Tongue (tissue), 2 donors: ENCODE results near the gene PLXDC2. TPM values are rescaled to one million over a fixed set of nuclear protein-coding genes. Genes with fewer than 3 reads are reported as not detected.
"Not testable (repeated sequence)": the region's sequence is repeated elsewhere in the genome, so short reads cannot be mapped to it uniquely, and the experiment has no call there.

Experiments
- DNase-seq: peaks from one replicate; pipeline ENCODE4 v3.0.0-alpha.2; 2015
- total RNA-seq: library from RNA; depleted of rRNA; stranded (reverse); fragments of >200 nt; gene quantifications from one replicate; pipeline ENCODE4 v1.2.3, GENCODE V29; 2014

The PLXDC2 gene
- 54.1 TPM for total RNA-seq

GRCh38 chr10:19816411-19817230, at the start of gene PLXDC2:
PLXDC2 (plus strand) TSS chr10:19816432.
- peak; percentile 63 for DNase-seq

- no peak for DNase-seq
These were observed 48.4 kb upstream of the PLXDC2 start for GRCh38 chr10:19767876-19768275.

- not testable (repeated sequence) for DNase-seq
These were observed 46.4 kb upstream of the PLXDC2 start for GRCh38 chr10:19769826-19770225.

GRCh38 chr10:19772972-19773371, 43.3 kb upstream of the PLXDC2 start:
- DNase-seq = no peak

GRCh38 chr10:19775296-19775695, 40.9 kb upstream of the PLXDC2 start:
- no peak for DNase-seq

GRCh38 chr10:19777806-19778205, 38.4 kb upstream of the PLXDC2 start:
- DNase-seq = no peak

- DNase-seq = no peak
These were observed 37.2 kb upstream of the PLXDC2 start for GRCh38 chr10:19778996-19779395.

- DNase-seq = no peak
These were observed 33.7 kb upstream of the PLXDC2 start for GRCh38 chr10:19782430-19783089.

- DNase-seq = no peak
These were observed 32.5 kb upstream of the PLXDC2 start for GRCh38 chr10:19783721-19784120.

- DNase-seq = no peak
These were observed 30.9 kb upstream of the PLXDC2 start for GRCh38 chr10:19785366-19785765.

GRCh38 chr10:19788075-19788686, 28.1 kb upstream of the PLXDC2 start:
- peak; percentile 54 for DNase-seq

GRCh38 chr10:19788902-19789301, 27.3 kb upstream of the PLXDC2 start:
- DNase-seq = no peak

GRCh38 chr10:19789607-19790006, 26.6 kb upstream of the PLXDC2 start:
- no peak for DNase-seq

- no peak for DNase-seq
These were observed 25.2 kb upstream of the PLXDC2 start for GRCh38 chr10:19791032-19791431.

- DNase-seq = no peak
These were observed 20.5 kb upstream of the PLXDC2 start for GRCh38 chr10:19795684-19796083.

- DNase-seq = no peak
These were observed 16.1 kb upstream of the PLXDC2 start for GRCh38 chr10:19800161-19800560.

GRCh38 chr10:19801369-19801768, 14.9 kb upstream of the PLXDC2 start:
- DNase-seq = no peak

- no peak for DNase-seq
These were observed 12.6 kb upstream of the PLXDC2 start for GRCh38 chr10:19803676-19804075.

- DNase-seq = no peak
These were observed 6.8 kb upstream of the PLXDC2 start for GRCh38 chr10:19809481-19809880.

GRCh38 chr10:19811540-19811939, 4.7 kb upstream of the PLXDC2 start:
- DNase-seq = peak; percentile 75

- DNase-seq = no peak
These were observed 3.3 kb upstream of the PLXDC2 start for GRCh38 chr10:19812976-19813375.

GRCh38 chr10:19815036-19815730, 1.0 kb upstream of the PLXDC2 start:
- peak; percentile 73 for DNase-seq
